Measurements from ENCODE around the gene HOXC13. TPM values are rescaled to one million over a fixed set of nuclear protein-coding genes. Genes with fewer than 3 reads are reported as not detected.

HOXC13 gene
- total and polyA plus RNA-seq, 9 of the 15 experiments (the other 6 are each of a cell fraction or from before 2014, with no cell fraction given), result 0.03 to 0.29 (median 0.17) TPM; not detected in 2

GRCh38 chr12:53989227-53990113 is 50.8 kb downstream of the HOXC13 start (continued):
- TF ChIP-seq ZFPM2 (CRISPR knock-in tag; IDR thresholded peaks at IDR 0.05) (no peak), SMARCE1 (IDR thresholded peaks at IDR 0.05) (no peak), RBM22 (IDR thresholded peaks at IDR 0.05; ENCODE audit: low read depth, low read length, poor library complexity, severe bottlenecking) (no peak), DLX4 (CRISPR knock-in tag; IDR thresholded peaks at IDR 0.05) (no peak), GTF2A2 (tag; IDR thresholded peaks at IDR 0.05) (no peak), VEZF1 (CRISPR knock-in tag; IDR thresholded peaks at IDR 0.05) (peak; percentile 39; the same call in 1 of the 2 replicates), NONO (IDR thresholded peaks at IDR 0.05; ENCODE audit: low read depth in 2 of 2, low read length in 1 of 2) (no peak), ZNF197 (CRISPR knock-in tag; IDR thresholded peaks at IDR 0.05; ENCODE audit: low read depth) (no peak), PURB (CRISPR knock-in tag; IDR thresholded peaks at IDR 0.05; ENCODE audit: low read depth) (no peak), SNIP1 (IDR thresholded peaks at IDR 0.05; ENCODE audit: low read depth) (no peak), KHSRP (IDR thresholded peaks at IDR 0.05) (no peak), ZBTB9 (CRISPR knock-in tag; IDR thresholded peaks at IDR 0.05) (no peak), TAL1 (IDR thresholded peaks at IDR 0.05) (no peak), GATAD2B (IDR thresholded peaks at IDR 0.05; ENCODE audit: borderline replicate concordance) (no peak), MCM7 (IDR thresholded peaks at IDR 0.05) (no peak), KLF10 (CRISPR knock-in tag; IDR thresholded peaks at IDR 0.05) (no peak), GABPB1 (CRISPR knock-in tag; IDR thresholded peaks at IDR 0.05) (no peak), RAD21 (CRISPR knock-in tag; conservative IDR thresholded peaks at IDR 0.05 in 1 of 2, IDR thresholded peaks at IDR 0.05 in 1 of 2) (peak; percentile 20 to 52; a peak in 3 of 4 replicates), CTCF (IDR thresholded peaks at IDR 0.05 in 2 of 3, conservative IDR thresholded peaks at IDR 0.05 in 1 of 3; ENCODE audit: insufficient read depth in 2 of 3, low read depth in 1 of 3, low read length in 3 of 3) (peak; percentile 53 to 77 (median 73))

All from K562 (cell line).